Measurements from ENCODE around the gene SRRM3. TPM values are rescaled to one million over a fixed set of nuclear protein-coding genes. Genes with fewer than 3 reads are reported as not detected.
"Not testable (repeated sequence)": the region's sequence is repeated elsewhere in the genome, so short reads cannot be mapped to it uniquely, and the experiment has no call there.

SRRM3 gene
- polyA plus RNA-seq, 3 donors from 2014 or later, result not detected

DNA sequence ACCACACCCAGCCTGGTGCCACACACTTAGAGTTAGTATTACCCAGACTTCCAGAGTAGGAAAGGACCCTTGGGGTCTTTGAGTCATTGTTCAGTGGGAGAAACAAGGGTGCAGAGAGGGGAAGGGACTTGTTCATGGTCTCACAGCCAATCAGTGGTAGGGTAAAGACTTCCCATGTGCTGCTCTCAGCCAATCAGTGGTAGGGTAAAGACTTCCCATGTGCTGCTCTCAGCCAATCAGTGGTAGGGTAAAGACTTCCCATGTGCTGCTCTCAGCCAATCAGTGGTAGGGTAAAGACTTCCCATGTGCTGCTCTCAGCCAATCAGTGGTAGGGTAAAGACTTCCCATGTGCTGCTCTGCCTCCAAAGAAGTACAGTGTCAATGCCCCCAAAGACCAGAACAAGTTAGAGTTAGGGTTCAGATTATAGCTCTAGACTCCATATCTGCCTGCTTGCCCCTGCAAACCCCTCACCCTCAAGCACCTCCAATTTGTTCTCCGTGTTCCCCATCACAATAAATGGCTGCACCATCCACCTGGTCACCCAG lies 25.3 kb downstream of the SRRM3 start:
- H3K36me3 Mint-ChIP-seq, H3K4me1 Mint-ChIP-seq, H3K4me3 Mint-ChIP-seq, H3K9me3 Mint-ChIP-seq, DNase-seq, H3K27ac Mint-ChIP-seq: not testable (repeated sequence)
- H3K27me3 Mint-ChIP-seq (ENCODE audit: low read depth in 3 of 3), result peaks cover 10 to 22% (median 15%) of the 10 kb centered on the region in 3 donors

DNA sequence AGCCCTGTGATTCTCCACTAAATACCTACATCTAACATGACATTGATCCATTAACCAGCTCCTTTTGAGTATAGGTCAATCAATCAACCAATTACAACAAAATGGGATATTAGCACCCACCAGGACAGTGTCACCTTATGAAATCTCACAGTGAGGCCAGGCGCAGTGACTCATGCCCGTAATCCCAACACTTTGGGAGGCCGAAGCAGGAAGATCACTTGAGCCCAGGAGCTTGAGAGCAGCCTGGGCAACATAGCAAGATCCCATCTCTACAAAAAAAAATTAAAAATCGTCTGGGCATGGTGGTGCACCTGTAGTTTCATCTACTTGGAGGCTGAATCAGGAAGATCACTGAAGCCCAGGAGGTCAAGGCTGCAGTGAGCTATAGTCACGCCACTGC lies 28.5 kb downstream of the SRRM3 start:
- no peak overlapping the region for H3K27ac Mint-ChIP-seq
- H3K9me3 Mint-ChIP-seq, result no peaks in the 10 kb centered on the region
- H3K4me1 Mint-ChIP-seq, result peaks cover 5 to 8% of the 10 kb centered on the region in 2 donors
- no peak overlapping the region for H3K4me3 Mint-ChIP-seq
- no peaks in the 10 kb centered on the region for H3K36me3 Mint-ChIP-seq
- peaks cover 12 to 21% (median 16%) of the 10 kb centered on the region in 3 donors for H3K27me3 Mint-ChIP-seq (ENCODE audit: low read depth in 3 of 3)
- no peak for DNase-seq

DNA sequence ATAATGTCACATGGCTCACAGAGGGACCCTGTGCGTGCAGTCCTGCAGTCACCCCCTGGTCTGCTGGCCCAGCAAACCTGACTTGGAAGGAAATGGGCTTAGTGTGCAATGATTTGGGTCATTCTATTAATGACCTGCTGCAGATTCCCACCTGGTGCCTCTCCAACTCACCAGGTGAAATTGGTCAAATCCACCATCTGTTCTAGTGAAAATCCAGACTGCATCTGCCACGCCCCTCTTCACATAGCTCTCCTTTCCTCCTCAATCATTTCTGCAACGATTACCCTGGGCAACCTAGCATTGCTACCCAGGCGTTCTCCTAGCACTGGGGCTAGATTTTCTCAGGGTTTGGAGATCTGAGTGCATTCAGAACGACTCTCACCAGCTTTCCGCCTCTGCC lies 29.4 kb downstream of the SRRM3 start:
- no peaks in the 10 kb centered on the region for H3K9me3 Mint-ChIP-seq
- H3K27me3 Mint-ChIP-seq (ENCODE audit: low read depth in 3 of 3), result peaks cover 14 to 21% (median 15%) of the 10 kb centered on the region in 3 donors
- H3K4me3 Mint-ChIP-seq, result no peak overlapping the region
- H3K36me3 Mint-ChIP-seq, result no peaks in the 10 kb centered on the region
- H3K4me1 Mint-ChIP-seq, result peaks cover 5 to 8% of the 10 kb centered on the region in 2 donors
- DNase-seq, result no peak
- H3K27ac Mint-ChIP-seq, result no peak overlapping the region

DNA sequence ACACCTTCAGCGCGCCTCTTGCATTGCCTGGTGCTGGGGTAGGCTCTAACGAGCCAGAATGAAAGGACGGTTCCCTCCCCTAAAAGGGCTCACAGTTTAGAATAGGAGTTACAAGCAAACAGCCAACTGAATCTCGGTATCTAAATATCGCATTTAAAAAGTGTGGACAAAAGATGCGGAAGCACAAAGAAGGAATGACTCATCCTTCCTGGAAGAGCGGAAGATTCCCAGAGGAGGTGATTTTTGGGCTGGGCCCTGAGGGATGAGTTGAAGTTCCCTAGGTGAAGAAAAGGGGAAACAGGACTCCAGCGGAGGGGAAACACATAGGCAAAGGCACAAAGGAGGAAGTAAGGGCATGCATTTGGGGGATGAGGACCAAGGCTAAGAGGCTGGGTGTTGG lies 29.9 kb downstream of the SRRM3 start:
- peaks cover 5 to 8% of the 10 kb centered on the region in 2 donors for H3K4me1 Mint-ChIP-seq
- no peaks in the 10 kb centered on the region for H3K36me3 Mint-ChIP-seq
- H3K27ac Mint-ChIP-seq, result no peak overlapping the region
- H3K4me3 Mint-ChIP-seq, result no peak overlapping the region
- peaks cover 15 to 21% (median 16%) of the 10 kb centered on the region in 3 donors for H3K27me3 Mint-ChIP-seq (ENCODE audit: low read depth in 3 of 3)
- no peaks in the 10 kb centered on the region for H3K9me3 Mint-ChIP-seq
- no peak for DNase-seq

DNA sequence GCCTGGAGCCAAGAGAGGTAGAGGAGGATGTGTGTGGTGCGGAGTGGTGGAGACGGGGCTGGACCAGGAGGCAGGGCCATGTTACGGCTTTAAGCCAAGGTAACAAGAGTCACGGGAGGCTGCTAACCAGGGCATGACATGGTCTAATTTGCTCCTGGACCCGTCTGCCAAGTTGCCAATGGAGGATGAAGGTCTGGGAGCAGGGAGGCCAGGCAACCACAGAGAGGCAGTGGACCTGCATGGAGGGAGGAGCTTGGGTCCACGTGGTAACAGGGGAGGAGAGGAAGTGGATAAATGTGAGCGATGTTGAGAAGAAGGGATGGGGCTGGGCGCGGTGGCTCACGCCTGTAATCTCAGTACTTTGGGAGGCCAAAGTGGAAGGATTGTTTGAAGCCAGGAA lies 31.0 kb downstream of the SRRM3 start:
- H3K9me3 Mint-ChIP-seq, result no peaks in the 10 kb centered on the region
- peaks cover 12 to 16% (median 16%) of the 10 kb centered on the region in 3 donors for H3K27me3 Mint-ChIP-seq (ENCODE audit: low read depth in 3 of 3)
- no peak overlapping the region for H3K27ac Mint-ChIP-seq
- no peaks in the 10 kb centered on the region for H3K36me3 Mint-ChIP-seq
- peak overlapping the region in 1 of 5 donors; percentile 36 for H3K4me3 Mint-ChIP-seq
- H3K4me1 Mint-ChIP-seq, result peaks cover 5 to 8% of the 10 kb centered on the region in 2 donors
- DNase-seq, result no peak

DNA sequence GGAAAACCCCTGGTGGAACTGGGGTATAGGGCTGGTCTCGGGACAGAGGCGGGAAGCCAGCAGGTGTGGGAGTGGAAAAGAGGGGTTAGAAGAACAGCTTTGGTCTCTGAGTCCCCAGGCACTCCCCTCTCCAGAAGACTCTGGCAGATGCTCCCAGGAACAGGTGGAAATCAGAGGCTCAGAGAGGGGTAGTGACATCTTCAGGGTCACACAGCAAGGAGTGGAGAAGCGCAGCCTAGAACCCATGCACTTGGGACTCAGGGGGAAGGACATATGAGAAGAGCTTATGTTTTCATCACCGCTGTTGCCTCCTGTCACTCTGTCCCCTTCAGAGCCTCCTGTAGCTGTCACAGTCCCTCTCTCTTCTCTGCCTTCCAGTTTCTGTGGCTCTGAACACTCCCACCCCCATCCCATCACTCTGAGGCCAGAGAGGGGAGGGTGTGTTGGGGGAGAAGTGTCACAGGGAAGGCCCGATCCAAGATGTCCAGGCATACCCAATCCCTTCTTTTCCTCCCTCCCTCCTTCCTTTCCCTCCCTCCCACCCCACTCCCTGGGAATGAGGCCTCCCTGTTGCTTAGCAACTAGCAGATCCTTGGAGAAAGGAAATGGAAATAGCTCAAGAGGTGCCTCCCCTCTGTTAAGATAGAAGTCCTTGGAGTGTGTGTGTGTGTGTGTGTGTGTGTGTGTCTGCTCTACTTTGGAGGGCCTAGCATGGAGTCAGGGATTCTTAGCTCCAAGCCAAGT lies 32.0 kb downstream of the SRRM3 start:
- no peaks in the 10 kb centered on the region for H3K9me3 Mint-ChIP-seq
- H3K36me3 Mint-ChIP-seq, result no peaks in the 10 kb centered on the region
- H3K27ac Mint-ChIP-seq, result no peak overlapping the region
- DNase-seq, result no peak
- H3K4me1 Mint-ChIP-seq, result peaks cover 5 to 8% of the 10 kb centered on the region in 2 donors
- H3K4me3 Mint-ChIP-seq, result peak overlapping the region in 2 of 5 donors; percentile 59 to 67
- peaks cover 13 to 21% (median 17%) of the 10 kb centered on the region in 3 donors for H3K27me3 Mint-ChIP-seq (ENCODE audit: low read depth in 3 of 3)

DNA sequence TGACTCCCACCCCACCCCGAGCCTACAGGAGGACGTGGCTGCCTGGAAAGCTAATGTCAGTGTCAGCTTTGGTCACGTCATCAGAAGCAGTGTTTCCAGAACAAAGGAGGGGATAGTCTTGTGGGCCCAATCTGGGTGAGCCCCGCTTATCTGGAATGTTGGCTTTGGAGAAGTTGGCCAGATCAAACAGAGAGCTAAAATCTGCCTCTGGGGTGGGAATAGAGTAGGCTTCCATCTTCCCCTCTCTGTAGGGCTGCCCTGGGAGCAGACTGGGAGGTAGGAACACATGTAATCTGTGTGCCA lies 32.5 kb downstream of the SRRM3 start:
- Mint-ChIP-seq H3K9me3 (no peaks in the 10 kb centered on the region), H3K36me3 (no peaks in the 10 kb centered on the region), H3K27me3 (ENCODE audit: low read depth in 3 of 3) (peaks cover 13 to 21% (median 18%) of the 10 kb centered on the region in 3 donors), H3K4me3 (peak overlapping the region; percentile 53 to 67 (median 59)), H3K27ac (peak overlapping the region in 1 of 6 donors; percentile 41), H3K4me1 (peaks cover 5 to 8% of the 10 kb centered on the region in 2 donors)
- DNase-seq, result no peak

DNA sequence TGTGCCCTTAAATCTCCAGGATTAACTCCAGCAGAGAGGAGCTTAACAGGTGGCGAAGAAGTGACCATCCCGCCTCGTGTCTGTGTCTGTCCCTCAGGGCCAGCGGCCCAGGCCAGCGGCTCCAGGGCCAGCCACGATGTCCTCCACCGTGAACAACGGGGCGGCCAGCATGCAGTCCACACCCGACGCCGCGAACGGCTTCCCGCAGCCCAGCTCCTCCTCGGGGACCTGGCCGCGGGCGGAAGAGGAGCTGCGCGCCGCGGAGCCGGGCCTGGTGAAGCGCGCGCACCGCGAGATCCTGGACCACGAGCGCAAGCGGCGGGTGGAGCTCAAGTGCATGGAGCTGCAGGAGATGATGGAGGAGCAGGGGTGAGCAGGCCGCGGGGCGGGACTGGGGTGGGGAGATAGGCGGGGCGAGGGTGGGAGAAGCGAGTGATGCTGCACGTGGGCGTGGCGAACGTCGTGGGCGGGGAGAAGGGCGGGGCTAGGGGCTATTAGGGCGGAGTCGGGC lies 33.3 kb downstream of the SRRM3 start:
- Mint-ChIP-seq H3K4me3 (peak overlapping the region; percentile 56 to 67 (median 60)), H3K36me3 (no peaks in the 10 kb centered on the region), H3K27me3 (ENCODE audit: low read depth in 3 of 3) (peaks cover 11 to 21% (median 18%) of the 10 kb centered on the region in 3 donors), H3K9me3 (no peaks in the 10 kb centered on the region), H3K27ac (no peak overlapping the region), H3K4me1 (peaks cover 5 to 8% of the 10 kb centered on the region in 2 donors)
- DNase-seq, result peak; percentile 52 to 54 (median 54)

DNA sequence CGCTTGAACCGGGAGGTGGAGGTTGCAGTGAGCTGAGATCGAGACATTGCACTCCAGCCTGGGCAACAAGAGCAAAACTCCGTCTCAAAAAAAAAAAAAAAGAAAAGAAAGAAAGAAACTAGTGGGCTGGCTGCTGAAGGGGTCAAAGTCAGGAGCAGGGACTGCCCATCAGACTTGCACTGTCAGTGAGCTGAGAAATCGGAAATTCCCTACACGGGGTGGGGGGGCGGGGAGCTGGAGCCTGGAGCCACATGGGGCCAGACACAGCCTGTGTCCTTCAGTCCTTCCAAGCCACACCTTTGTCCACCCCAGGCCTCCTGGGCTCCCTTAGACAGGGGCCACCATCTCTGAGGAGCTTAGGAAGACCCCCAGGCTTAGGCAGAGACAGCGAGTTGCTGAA lies 34.5 kb downstream of the SRRM3 start:
- H3K36me3 Mint-ChIP-seq, result no peaks in the 10 kb centered on the region
- no peaks in the 10 kb centered on the region for H3K9me3 Mint-ChIP-seq
- H3K4me3 Mint-ChIP-seq, result no peak overlapping the region
- H3K27me3 Mint-ChIP-seq (ENCODE audit: low read depth in 3 of 3), result peaks cover 10 to 21% (median 14%) of the 10 kb centered on the region in 3 donors
- H3K27ac Mint-ChIP-seq, result no peak overlapping the region
- no peak for DNase-seq
- H3K4me1 Mint-ChIP-seq, result peaks cover 5 to 8% of the 10 kb centered on the region in 2 donors

DNA sequence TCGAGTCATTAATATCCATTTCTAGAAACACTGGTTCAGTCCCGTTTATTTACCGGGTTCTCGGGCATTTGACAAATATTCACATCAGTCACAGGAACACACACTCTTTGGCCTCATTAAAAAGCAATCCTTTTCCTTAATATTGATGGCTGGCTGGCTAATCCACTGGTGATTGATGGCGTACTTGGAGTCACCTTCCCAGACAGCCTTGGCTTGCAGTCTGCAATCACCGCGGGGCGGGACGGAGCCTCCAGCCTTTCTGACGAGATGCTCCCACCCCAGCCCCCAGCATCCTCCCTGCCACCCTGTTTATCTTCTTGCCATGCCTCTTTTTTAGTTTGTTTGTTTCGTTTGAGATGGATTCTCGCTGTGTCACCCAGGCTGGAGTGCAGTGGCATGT lies 36.6 kb downstream of the SRRM3 start:
- Mint-ChIP-seq H3K27me3 (ENCODE audit: low read depth in 3 of 3) (peaks cover 8 to 14% (median 12%) of the 10 kb centered on the region in 3 donors), H3K9me3 (no peaks in the 10 kb centered on the region), H3K36me3 (no peaks in the 10 kb centered on the region), H3K27ac (no peak overlapping the region), H3K4me3 (no peak overlapping the region), H3K4me1 (peaks cover 5 to 8% of the 10 kb centered on the region in 2 donors)
- no peak for DNase-seq

DNA sequence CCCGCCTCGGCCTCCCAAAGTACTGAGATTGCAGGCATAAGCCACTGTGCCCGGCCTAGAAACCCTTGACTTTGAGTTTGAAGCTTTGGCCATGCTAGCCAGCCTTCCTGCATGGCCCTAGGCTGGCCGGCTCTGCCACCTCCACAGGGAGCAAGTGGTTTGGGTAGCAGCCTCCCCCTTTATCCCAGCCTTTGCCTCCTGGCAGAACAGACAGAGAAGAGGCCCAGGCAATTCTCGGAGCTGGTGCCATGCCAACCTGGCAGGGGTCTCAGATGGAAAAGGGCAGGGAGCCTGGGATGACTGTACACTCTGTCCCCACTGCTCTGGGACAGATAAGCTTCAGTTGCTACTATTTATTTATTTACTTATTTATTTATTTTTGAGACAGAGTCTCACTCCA lies 39.4 kb downstream of the SRRM3 start:
- no peaks in the 10 kb centered on the region for H3K4me1 Mint-ChIP-seq
- no peak overlapping the region for H3K27ac Mint-ChIP-seq
- no peak for DNase-seq
- H3K4me3 Mint-ChIP-seq, result no peak overlapping the region
- H3K9me3 Mint-ChIP-seq, result no peaks in the 10 kb centered on the region
- H3K36me3 Mint-ChIP-seq, result no peaks in the 10 kb centered on the region
- H3K27me3 Mint-ChIP-seq (ENCODE audit: low read depth in 3 of 3), result peaks cover 7 to 8% (median 7%) of the 10 kb centered on the region in 3 donors

DNA sequence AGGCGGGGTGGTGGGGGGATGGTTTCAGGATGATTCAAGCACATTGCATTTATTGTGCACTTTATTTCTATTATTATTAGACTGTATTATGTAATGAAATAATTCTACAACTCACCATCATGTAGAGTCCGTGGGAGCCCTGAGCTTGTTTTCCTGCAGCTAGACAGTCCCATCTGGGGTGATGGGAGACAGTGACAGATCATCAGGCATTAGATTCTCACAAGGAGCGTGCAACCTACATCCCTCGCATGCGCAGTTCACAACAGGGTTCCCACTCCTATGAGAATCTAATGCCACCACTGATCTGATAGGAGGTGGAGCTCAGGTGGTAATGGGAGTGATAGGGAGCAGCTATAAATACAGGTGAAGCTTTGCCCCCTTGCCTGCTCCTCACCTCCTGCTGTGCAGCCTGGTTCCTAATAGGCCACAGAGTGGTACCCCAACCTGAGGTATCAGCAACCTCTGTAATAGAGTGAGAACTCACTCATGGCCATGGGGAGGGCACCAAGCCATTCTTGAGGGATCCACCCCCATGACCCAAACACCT lies 40.9 kb downstream of the SRRM3 start:
- not testable (repeated sequence) for H3K36me3 Mint-ChIP-seq; H3K4me3 Mint-ChIP-seq; DNase-seq; H3K4me1 Mint-ChIP-seq; H3K27me3 Mint-ChIP-seq (ENCODE audit: low read depth in 3 of 3); H3K27ac Mint-ChIP-seq; H3K9me3 Mint-ChIP-seq

DNA sequence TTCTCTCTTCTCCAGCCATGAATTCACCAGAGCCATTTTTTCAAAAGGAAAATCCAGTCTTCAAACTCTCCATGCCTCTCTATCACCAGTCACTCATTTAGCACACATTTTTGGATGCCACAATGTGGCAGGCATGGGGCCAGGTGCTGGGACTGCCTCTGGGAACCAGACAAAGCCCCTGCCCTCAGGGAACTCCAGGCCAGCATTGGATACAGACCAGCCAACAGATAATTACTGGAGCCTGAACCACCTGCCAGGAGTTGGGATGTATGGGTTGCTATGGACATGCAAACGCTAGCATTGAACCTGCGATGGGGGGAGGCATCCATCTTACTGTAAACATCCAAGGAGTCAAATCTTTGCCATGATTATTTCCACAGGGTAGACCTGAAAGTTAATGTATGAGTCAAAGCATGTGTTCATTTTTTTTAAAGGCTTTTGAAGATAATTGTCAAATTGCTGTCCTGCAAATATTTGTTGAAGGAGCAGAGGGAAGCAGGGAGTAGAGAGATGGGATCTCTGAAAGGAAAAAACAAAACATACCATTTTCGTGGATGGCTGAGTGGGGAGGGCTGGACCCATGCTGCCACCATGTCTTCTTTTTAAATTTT lies 43.2 kb downstream of the SRRM3 start:
- Mint-ChIP-seq H3K9me3 (no peaks in the 10 kb centered on the region), H3K4me1 (no peaks in the 10 kb centered on the region), H3K27me3 (ENCODE audit: low read depth in 3 of 3) (peaks cover 2 to 7% (median 3%) of the 10 kb centered on the region in 3 donors), H3K4me3 (no peak overlapping the region), H3K36me3 (no peaks in the 10 kb centered on the region), H3K27ac (no peak overlapping the region)
- DNase-seq, result no peak

DNA sequence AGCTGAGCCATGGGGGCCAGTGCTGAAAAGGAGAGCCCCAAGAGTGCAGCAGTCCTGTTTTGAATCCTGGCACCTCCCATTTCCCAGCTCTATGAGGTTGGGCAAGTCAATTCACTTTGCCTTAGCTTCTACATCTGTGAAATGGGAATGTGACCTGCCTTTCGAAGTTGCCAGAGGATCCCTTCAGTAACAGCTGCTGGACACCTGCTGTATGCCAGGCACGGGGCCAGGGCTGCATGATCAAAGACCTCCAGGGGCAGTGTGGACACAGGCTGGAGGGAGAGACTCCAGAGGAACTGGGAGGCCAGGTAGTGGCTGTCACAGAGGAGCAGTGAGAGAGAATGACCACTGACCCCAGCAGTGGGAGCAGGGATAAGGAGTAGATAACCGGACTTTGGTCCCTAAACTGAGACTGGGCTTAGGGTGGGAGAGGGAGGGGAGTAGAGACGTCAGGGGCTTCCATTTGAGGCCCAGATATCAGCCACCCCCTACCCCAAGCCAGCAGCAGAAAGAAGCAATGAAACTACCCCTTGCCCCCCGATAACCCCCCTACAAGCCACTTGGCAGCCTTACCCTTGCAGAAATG lies 45.2 kb downstream of the SRRM3 start:
- no peak overlapping the region for H3K27ac Mint-ChIP-seq

More for the DNA sequence above, 45.2 kb downstream of the SRRM3 start:
- no peak for DNase-seq
- Mint-ChIP-seq H3K4me1 (no peaks in the 10 kb centered on the region), H3K4me3 (no peak overlapping the region), H3K27me3 (ENCODE audit: low read depth in 3 of 3) (peaks cover 2 to 3% (median 3%) of the 10 kb centered on the region in 3 donors), H3K9me3 (no peaks in the 10 kb centered on the region), H3K36me3 (no peaks in the 10 kb centered on the region)

All from immature natural killer cell (primary cell).